Measurements from ENCODE around the gene RAB11A.

Gene RAB11A

DNA sequence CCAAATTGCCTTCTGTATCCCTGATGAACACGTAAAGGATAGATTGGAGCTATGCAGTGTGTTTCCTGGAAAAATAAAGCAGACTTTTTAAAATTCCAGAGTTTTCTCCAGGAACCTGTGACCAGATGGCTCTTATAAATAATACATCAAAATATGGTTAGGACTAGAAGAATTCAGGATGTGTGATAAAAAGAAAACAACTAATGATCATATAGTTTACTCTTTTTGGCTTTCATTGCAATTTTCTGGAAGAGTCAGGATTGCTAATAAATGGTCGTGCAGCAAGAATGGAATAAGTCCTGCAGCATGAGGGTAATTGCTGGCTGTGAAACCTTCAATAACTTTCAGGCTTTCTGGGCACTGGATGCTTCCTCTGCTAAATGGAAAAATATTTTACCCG lies 47.0 kb upstream of the RAB11A start:
- TF ChIP-seq EZH2phosphoT487 (IDR thresholded peaks at IDR 0.05; ENCODE audit: borderline replicate concordance, low read length): no peak
- TF ChIP-seq, protein P1, sequence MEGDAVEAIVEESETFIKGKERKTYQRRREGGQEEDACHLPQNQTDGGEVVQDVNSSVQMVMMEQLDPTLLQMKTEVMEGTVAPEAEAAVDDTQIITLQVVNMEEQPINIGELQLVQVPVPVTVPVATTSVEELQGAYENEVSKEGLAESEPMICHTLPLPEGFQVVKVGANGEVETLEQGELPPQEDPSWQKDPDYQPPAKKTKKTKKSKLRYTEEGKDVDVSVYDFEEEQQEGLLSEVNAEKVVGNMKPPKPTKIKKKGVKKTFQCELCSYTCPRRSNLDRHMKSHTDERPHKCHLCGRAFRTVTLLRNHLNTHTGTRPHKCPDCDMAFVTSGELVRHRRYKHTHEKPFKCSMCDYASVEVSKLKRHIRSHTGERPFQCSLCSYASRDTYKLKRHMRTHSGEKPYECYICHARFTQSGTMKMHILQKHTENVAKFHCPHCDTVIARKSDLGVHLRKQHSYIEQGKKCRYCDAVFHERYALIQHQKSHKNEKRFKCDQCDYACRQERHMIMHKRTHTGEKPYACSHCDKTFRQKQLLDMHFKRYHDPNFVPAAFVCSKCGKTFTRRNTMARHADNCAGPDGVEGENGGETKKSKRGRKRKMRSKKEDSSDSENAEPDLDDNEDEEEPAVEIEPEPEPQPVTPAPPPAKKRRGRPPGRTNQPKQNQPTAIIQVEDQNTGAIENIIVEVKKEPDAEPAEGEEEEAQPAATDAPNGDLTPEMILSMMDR (IDR thresholded peaks at IDR 0.05; ENCODE audit: low read depth, low read length, poor library complexity, severe bottlenecking): no peak
- H3K36me3 ChIP-seq (ENCODE audit: control insufficient read depth, low read length): no peaks in the 10 kb centered on the region
- peaks cover 7% of the 10 kb centered on the region; the same call in 1 of the 2 replicates for H3F3A ChIP-seq (ENCODE audit: control insufficient read depth, insufficient read depth)
- H4K20me1 ChIP-seq (ENCODE audit: control insufficient read depth, insufficient read depth, low read depth, low read length): no peaks in the 10 kb centered on the region
- no peak overlapping the region for H3K4me2 ChIP-seq (ENCODE audit: low read length)
- no peak overlapping the region for H3K27ac ChIP-seq (ENCODE audit: low read depth, low read length)
- no peak overlapping the region for H3K4me3 ChIP-seq (ENCODE audit: low read length)
- no peaks in the 10 kb centered on the region for H3K79me2 ChIP-seq (ENCODE audit: control insufficient read depth, low read length)
- no peaks in the 10 kb centered on the region for H3K27me3 ChIP-seq (ENCODE audit: control insufficient read depth, low read length)
- peaks cover 65% of the 10 kb centered on the region for H3K4me1 ChIP-seq (ENCODE audit: control insufficient read depth, low read length)
- no peaks in the 10 kb centered on the region for H3K9me2 ChIP-seq (replicated peaks; ENCODE audit: control insufficient read depth, low read length)
- no peaks in the 10 kb centered on the region for H3K9me3 ChIP-seq (ENCODE audit: control insufficient read depth, insufficient read depth, low read length)

DNA sequence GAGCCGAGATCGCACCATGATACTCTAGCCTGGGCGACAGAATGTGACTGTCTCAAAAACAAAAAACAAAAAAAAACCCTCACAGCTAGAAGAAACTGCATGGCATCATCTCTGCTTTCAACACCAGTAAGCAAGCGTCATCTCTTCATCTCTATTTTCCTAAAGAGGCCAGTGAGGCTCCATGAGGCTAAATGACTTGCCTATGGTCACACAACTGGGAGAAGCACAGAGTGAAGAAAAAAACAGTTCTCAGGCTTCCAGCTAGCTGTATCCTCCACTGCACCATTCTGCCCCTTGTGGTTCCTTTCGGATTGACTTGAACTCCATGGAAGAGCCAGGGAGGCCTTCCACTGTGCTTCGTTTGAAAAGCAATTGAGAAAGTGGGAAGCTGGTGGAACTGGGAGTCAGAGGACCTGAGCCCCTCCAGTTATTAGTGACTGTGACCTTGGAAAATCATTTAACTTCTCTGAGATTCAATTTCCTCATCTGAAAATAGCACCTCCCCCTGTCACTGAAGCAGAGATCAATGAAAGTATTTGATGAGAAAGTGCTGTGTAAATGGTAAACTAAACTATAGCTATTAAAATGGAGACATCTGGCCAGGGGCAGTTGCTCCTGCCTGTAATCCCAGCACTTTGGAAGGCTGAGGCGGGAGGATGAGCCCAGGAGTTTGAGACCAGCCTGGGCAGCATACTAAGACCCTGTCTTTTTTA lies 45.1 kb upstream of the RAB11A start:
- TF ChIP-seq EZH2phosphoT487 (IDR thresholded peaks at IDR 0.05; ENCODE audit: borderline replicate concordance, low read length): no peak
- TF ChIP-seq, protein P1 (IDR thresholded peaks at IDR 0.05; ENCODE audit: low read depth, low read length, poor library complexity, severe bottlenecking): peak; percentile 78
- H4K20me1 ChIP-seq (ENCODE audit: control insufficient read depth, insufficient read depth, low read depth, low read length): no peaks in the 10 kb centered on the region
- H3K36me3 ChIP-seq (ENCODE audit: control insufficient read depth, low read length): no peaks in the 10 kb centered on the region
- H3K27me3 ChIP-seq (ENCODE audit: control insufficient read depth, low read length): no peaks in the 10 kb centered on the region
- no peaks in the 10 kb centered on the region for H3K79me2 ChIP-seq (ENCODE audit: control insufficient read depth, low read length)
- H3F3A ChIP-seq (ENCODE audit: control insufficient read depth, insufficient read depth): peaks cover 7% of the 10 kb centered on the region; the same call in 1 of the 2 replicates
- H3K4me3 ChIP-seq (ENCODE audit: low read length): no peak overlapping the region
- H3K27ac ChIP-seq (ENCODE audit: low read depth, low read length): no peak overlapping the region
- H3K4me1 ChIP-seq (ENCODE audit: control insufficient read depth, low read length): peaks cover 67% of the 10 kb centered on the region
- H3K4me2 ChIP-seq (ENCODE audit: low read length): peak overlapping the region; percentile 13
- no peaks in the 10 kb centered on the region for H3K9me3 ChIP-seq (ENCODE audit: control insufficient read depth, insufficient read depth, low read length)
- no peaks in the 10 kb centered on the region for H3K9me2 ChIP-seq (replicated peaks; ENCODE audit: control insufficient read depth, low read length)

DNA sequence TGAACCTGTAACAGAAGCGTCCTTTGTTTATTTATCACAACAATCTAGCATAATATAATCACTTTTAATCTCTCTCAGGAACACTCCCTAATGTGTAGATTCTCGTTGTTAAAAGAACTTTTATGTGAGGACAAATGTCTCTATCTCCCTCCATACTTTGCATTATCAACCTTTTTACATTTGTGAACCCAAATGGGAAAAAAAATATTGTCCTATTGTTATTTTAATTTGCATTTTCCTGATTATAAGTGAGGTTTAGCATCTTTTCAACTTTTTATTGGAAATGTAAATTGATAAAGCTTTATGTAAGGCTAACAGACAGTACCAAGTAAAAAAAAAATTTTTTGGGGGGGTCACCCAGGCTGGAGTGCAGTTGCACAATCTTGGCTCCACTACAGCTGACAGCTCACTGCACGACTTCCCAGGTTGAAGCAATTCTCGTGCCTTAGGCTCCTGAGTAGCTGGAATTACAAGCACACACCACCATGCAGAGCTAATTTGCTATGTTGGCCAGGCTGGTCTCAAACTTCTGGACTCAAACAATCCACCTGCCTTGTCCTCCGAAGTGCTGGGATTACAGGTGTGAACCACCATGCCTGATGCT lies 44.2 kb upstream of the RAB11A start:
- Histone ChIP-seq H3F3A (ENCODE audit: control insufficient read depth, insufficient read depth) (peaks cover 7% of the 10 kb centered on the region; the same call in 1 of the 2 replicates), H4K20me1 (ENCODE audit: control insufficient read depth, insufficient read depth, low read depth, low read length) (no peaks in the 10 kb centered on the region), H3K4me3 (ENCODE audit: low read length) (no peak overlapping the region), H3K9me2 (replicated peaks; ENCODE audit: control insufficient read depth, low read length) (no peaks in the 10 kb centered on the region), H3K4me1 (ENCODE audit: control insufficient read depth, low read length) (peaks cover 62% of the 10 kb centered on the region), H3K27ac (ENCODE audit: low read depth, low read length) (no peak overlapping the region), H3K27me3 (ENCODE audit: control insufficient read depth, low read length) (no peaks in the 10 kb centered on the region), H3K36me3 (ENCODE audit: control insufficient read depth, low read length) (no peaks in the 10 kb centered on the region), H3K4me2 (ENCODE audit: low read length) (no peak overlapping the region), H3K79me2 (ENCODE audit: control insufficient read depth, low read length) (no peaks in the 10 kb centered on the region), H3K9me3 (ENCODE audit: control insufficient read depth, insufficient read depth, low read length) (no peaks in the 10 kb centered on the region)
- TF ChIP-seq, protein P1 (IDR thresholded peaks at IDR 0.05; ENCODE audit: low read depth, low read length, poor library complexity, severe bottlenecking): no peak
- no peak for TF ChIP-seq EZH2phosphoT487 (IDR thresholded peaks at IDR 0.05; ENCODE audit: borderline replicate concordance, low read length)

Data from DOHH2 (cell line).